Lung (tissue), 12 donors: ENCODE results near the gene ARHGAP1. TPM values are rescaled to one million over a fixed set of nuclear protein-coding genes. Genes with fewer than 3 reads are reported as not detected.

Experiments used
- ATAC-seq: fragments of 200-7000 bp; cut with Tn5 transposase; one replicate; pipeline ENCODE4 v1.9.1; 2020; ENCODE audit warnings: moderate number of reproducible peaks; ENCODE audit not compliant: insufficient read depth, low FRiP score
- DNase-seq, 3 donors: peaks; one replicate each; pipeline ENCODE4 v3.0.0-alpha.2; 2013 to 2017
- H3K27ac ChIP-seq, 2 donors: one replicate each; pipeline ENCODE4 v1.5.1; 2013; ENCODE audit warnings: mild to moderate bottlenecking in 2 of 2, moderate library complexity in 2 of 2, control low read depth in 1 of 2, inconsistent platforms in 1 of 2, low read depth in 1 of 2, low read length in 1 of 2
- H3K27me3 ChIP-seq, 3 donors: one replicate each; pipeline ENCODE4 v1.5.1; 2013; ENCODE audit warnings: low read length in 2 of 3; ENCODE audit not compliant: control insufficient read depth in 3 of 3, insufficient read depth in 3 of 3
- H3K36me3 ChIP-seq, 4 donors: one replicate each; pipeline ENCODE4 v1.5.1; 2013; ENCODE audit warnings: low read length in 4 of 4, mild to moderate bottlenecking in 1 of 4, moderate library complexity in 1 of 4; ENCODE audit not compliant: control insufficient read depth in 4 of 4, insufficient read depth in 4 of 4
- H3K4me1 ChIP-seq, 5 donors: one replicate each; pipeline ENCODE4 v1.5.1; 2013; ENCODE audit warnings: low read length in 5 of 5, mild to moderate bottlenecking in 2 of 5, moderate library complexity in 1 of 5; ENCODE audit not compliant: control insufficient read depth in 5 of 5, insufficient read depth in 5 of 5
- H3K4me3 ChIP-seq: one replicate; pipeline ENCODE4 v1.5.1; 2013; ENCODE audit warnings: mild to moderate bottlenecking, control low read depth, moderate library complexity
- H3K9ac ChIP-seq, 2 donors: one replicate each; pipeline ENCODE4 v1.5.1; 2013; ENCODE audit warnings: low read length in 2 of 2, control low read depth in 1 of 2; ENCODE audit not compliant: insufficient read depth in 1 of 2
- H3K9me3 ChIP-seq, 4 donors: one replicate each; pipeline ENCODE4 v1.5.1; 2013; ENCODE audit warnings: low read length in 3 of 4, mild to moderate bottlenecking in 1 of 4, moderate library complexity in 1 of 4; ENCODE audit not compliant: control insufficient read depth in 4 of 4, insufficient read depth in 3 of 4
- CTCF ChIP-seq: IDR thresholded peaks from 2 replicates; pipeline ENCODE4 v1.5.1; 2012; ENCODE audit warnings: mild to moderate bottlenecking; ENCODE audit errors: control extremely low read depth, extremely low read depth
- WGBS, 2 donors: extraction: QIAGEN DNeasy Blood & Tissue Kit; methylation state at CpG; one replicate each; pipeline ENCODE4 v1.1.7; 2013; 5-methylcytosine and 5-hydroxymethylcytosine counted together
- polyA plus RNA-seq, 2 donors: library from polyadenylated mRNA; stranded (reverse); fragments of 200-250 nt; gene quantifications; one replicate each; pipeline ENCODE4 v1.2.1, GENCODE V29; 2013
- total RNA-seq, 2 donors: library from RNA; depleted of rRNA in 1 of 2; stranded (reverse); fragments of >200 nt in 1 of 2; gene quantifications; one replicate each; pipeline ENCODE4 v1.2.1, GENCODE V29; 2014 to 2021
- donor health status: control.
- donor health status: control.
- donor health status: Bipolar disorder and iron deficiency.
- donor health status: healthy.
- donor health status: DM: yes; HTN: yes; CAD: no.

ARHGAP1 gene
- total and polyA plus RNA-seq, 4 donors = 23.3 to 87.9 (median 36.6) TPM

DNA sequence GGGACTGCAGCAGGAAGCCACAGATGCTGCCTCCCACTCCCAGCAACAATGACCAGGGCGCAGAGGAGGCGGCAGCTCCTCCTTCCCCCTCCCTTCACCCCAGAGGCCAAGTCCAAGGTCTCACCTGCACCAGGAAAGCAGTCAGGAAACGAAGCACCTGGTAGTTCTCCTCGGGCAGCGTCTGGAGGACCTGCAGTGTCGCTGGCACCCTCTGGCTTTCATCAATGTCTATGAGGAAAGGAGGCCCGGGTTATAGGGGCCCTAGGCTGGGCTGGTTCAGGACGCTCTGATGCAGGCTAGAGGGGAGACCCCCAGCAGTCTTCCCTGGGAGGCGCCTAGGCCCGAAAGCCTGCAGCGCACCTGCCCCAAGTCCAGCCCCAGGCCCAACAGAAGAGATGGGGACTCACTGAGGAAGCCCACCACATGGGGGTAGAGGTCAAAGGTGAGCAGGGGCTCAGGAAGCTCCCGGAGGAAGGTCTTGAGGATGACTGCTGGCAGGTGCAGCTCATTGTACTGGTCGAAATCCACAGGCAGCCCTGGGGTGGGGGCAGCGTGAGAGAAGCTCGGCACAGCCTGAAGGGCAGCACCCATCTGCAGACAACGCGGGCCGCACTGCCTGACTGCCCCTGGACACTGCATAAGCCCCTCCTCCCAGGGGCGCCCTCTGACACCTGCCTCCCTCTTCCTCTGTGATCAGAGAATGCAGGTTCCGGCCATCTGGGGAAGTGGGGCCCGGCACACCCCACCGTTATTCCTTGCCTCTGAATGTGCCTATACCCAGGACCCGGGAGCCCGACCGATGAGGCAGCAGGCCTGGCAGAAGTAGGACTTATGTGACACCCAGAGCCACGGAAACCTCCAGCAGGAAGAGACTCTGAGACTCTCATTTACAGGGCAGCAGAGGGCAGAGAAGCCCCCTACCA lies 20.9 kb downstream of the ARHGAP1 start:
- no peak for DNase-seq
- 92 to 94% methylated on average over 24 to 26 of the region's 26 CpGs for WGBS, 2 donors
- no peak for TF ChIP-seq CTCF
- Histone ChIP-seq H3K4me1 (peaks cover 2 to 14% (median 9%) of the 10 kb centered on the region in 5 donors), H3K9ac (no peak overlapping the region), H3K27ac (no peak overlapping the region), H3K27me3 (no peaks in the 10 kb centered on the region), H3K9me3 (no peaks in the 10 kb centered on the region), H3K36me3 (peaks cover 12 to 58% (median 21%) of the 10 kb centered on the region in 4 donors), H3K4me3 (no peak overlapping the region)
- no peak for ATAC-seq

DNA sequence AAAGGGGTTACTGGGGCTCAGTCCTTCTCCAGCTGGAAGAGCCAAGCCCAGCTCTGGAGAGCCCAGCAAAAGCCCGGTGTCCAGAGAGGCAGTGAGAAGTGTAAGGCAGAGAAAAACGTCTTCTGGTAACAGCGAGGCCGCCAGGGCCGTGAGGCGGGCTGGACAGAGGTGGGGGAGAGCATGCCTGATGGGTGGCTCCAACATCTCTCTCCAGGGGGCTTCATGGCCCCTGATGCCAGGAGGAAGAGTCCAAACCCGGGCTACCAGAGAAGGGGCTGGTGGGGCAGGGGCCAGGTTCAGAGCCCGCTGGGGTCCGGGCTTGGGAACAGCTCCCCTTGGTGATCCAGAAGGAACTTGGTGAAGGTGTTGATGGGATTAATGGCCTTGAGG lies 21.7 kb downstream of the ARHGAP1 start:
- Histone ChIP-seq H3K4me1 (peaks cover 2 to 16% (median 11%) of the 10 kb centered on the region in 5 donors), H3K27me3 (no peaks in the 10 kb centered on the region), H3K4me3 (no peak overlapping the region), H3K36me3 (peaks cover 12 to 60% (median 21%) of the 10 kb centered on the region in 4 donors), H3K9ac (no peak overlapping the region), H3K27ac (no peak overlapping the region), H3K9me3 (no peaks in the 10 kb centered on the region)
- no peak for TF ChIP-seq CTCF
- WGBS, 2 donors = 94% methylated on average over 9 of the region's 9 CpGs
- ATAC-seq (no peak), DNase-seq (no peak)

DNA sequence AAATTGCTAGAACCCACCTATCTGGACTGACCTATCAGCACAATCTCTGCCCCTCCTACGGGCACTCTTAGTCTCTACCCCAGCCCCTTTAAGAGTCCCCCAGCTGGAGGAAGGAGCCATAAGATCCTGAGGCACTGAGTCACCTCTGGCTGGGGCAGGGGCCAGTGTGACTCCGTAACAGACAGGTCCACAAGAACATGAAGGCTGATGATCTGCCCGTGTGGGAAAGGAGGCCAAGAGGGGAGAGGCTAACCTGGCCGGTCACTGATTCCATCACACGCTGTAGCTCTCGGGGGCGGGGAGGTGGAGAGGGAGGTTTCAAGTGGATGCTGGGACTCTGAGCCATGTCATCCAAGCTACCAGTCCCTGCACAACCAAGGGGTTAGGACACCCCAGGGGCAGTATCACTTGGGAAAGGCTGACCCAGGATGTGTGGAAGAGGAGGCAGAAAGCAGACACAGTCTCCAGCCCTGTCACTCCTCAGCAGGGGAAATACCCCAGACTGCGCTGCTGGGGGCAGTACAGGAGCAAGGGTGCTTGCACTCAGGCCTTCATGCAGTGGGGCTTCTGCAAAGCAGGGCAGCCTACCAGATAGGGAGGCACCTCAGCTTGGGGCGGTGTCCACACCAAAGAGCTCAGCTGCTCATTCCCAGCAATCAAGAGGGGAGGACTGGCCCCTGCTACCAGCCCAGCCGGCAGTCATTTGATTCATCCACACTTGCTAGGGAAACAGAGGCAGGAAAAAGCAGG lies 22.3 kb downstream of the ARHGAP1 start:
- 90 to 93% methylated on average over 10 of the region's 10 CpGs for WGBS, 2 donors
- Histone ChIP-seq H3K4me3 (no peak overlapping the region), H3K27me3 (no peaks in the 10 kb centered on the region), H3K9me3 (no peaks in the 10 kb centered on the region), H3K27ac (no peak overlapping the region), H3K4me1 (peaks cover 2 to 16% (median 11%) of the 10 kb centered on the region in 5 donors), H3K36me3 (peaks cover 14 to 61% (median 23%) of the 10 kb centered on the region in 4 donors), H3K9ac (no peak overlapping the region)
- no peak for TF ChIP-seq CTCF
- DNase-seq (no peak), ATAC-seq (no peak)
